ENCODE measurements around the gene RMRP.

GRCh38 chr9:35684921-35685320 lies 27.1 kb upstream of the RMRP start:
- TF ChIP-seq GATA3 (IDR thresholded peaks at IDR 0.05; ENCODE audit: low read depth, low read length): no peak
- TF ChIP-seq GATA2 (IDR thresholded peaks at IDR 0.05; ENCODE audit: low read depth, low read length): no peak
